Activated T-cell treated with anti-CD3 and anti-CD28 coated beads, Interleukin-2, amount 50 U/mL, for 4 hours (primary cell): ENCODE data around the gene UHRF2. TPM values are rescaled to one million over a fixed set of nuclear protein-coding genes. Genes with fewer than 3 reads are reported as not detected.
"Not testable (repeated sequence)": the region's sequence is repeated elsewhere in the genome, so short reads cannot be mapped to it uniquely, and the experiment has no call there.

Source experiments
- ATAC-seq, 2 donors: fragments of 200-7000 bp; cut with Tn5 transposase; one replicate each; pipeline ENCODE4 v1.10.0; 2021
- DNase-seq: peaks from one replicate; pipeline ENCODE4 v3.0.0-alpha.2; 2020
- H3K27me3 Mint-ChIP-seq: one replicate; pipeline ENCODE4 v1.8.0; 2021; ENCODE audit warnings: low read depth, mixed read lengths
- H3K36me3 Mint-ChIP-seq: one replicate; pipeline ENCODE4 v1.8.0; 2022; ENCODE audit warnings: mixed read lengths; ENCODE audit not compliant: insufficient read depth
- H3K4me1 Mint-ChIP-seq: one replicate; pipeline ENCODE4 v1.8.0; 2021; ENCODE audit warnings: low read depth, mixed read lengths
- H3K4me3 Mint-ChIP-seq: one replicate; pipeline ENCODE4 v1.8.0; 2021; ENCODE audit warnings: mild to moderate bottlenecking, moderate library complexity, mixed read lengths
- H3K9me3 Mint-ChIP-seq: one replicate; pipeline ENCODE4 v1.8.0; 2021; ENCODE audit warnings: mixed read lengths
- total RNA-seq, 3 donors: library from RNA; stranded (reverse); gene quantifications; one replicate each; pipeline ENCODE4 v1.2.1, GENCODE V29; 2021

The UHRF2 gene
- total RNA-seq, 3 donors from 2014 or later = 34.9 to 38.0 (median 35.6) TPM

- no peak for DNase-seq
- no peak overlapping the region for H3K4me3 Mint-ChIP-seq
- peaks cover 8% of the 10 kb centered on the region for H3K36me3 Mint-ChIP-seq
- no peaks in the 10 kb centered on the region for H3K9me3 Mint-ChIP-seq
- peaks cover 72% of the 10 kb centered on the region for H3K4me1 Mint-ChIP-seq
- no peaks in the 10 kb centered on the region for H3K27me3 Mint-ChIP-seq
- ATAC-seq = no peak
These were observed 31.1 kb downstream of the UHRF2 start for GRCh38 chr9:6444128-6444527.

GRCh38 chr9:6449086-6449485, 36.1 kb downstream of the UHRF2 start:
- Mint-ChIP-seq H3K9me3 (no peaks in the 10 kb centered on the region), H3K4me1 (peaks cover 65% of the 10 kb centered on the region), H3K4me3 (no peak overlapping the region), H3K36me3 (peaks cover 4% of the 10 kb centered on the region), H3K27me3 (no peaks in the 10 kb centered on the region)
- ATAC-seq = no peak
- no peak for DNase-seq

- H3K9me3 Mint-ChIP-seq = no peaks in the 10 kb centered on the region
- peak in 1 of 2 donors; percentile 18 for ATAC-seq
- H3K36me3 Mint-ChIP-seq = peaks cover 3% of the 10 kb centered on the region
- no peak overlapping the region for H3K4me3 Mint-ChIP-seq
- H3K4me1 Mint-ChIP-seq = peaks cover 61% of the 10 kb centered on the region
- H3K27me3 Mint-ChIP-seq = no peaks in the 10 kb centered on the region
- no peak for DNase-seq
These were observed 36.6 kb downstream of the UHRF2 start for GRCh38 chr9:6449645-6450044.

GRCh38 chr9:6450641-6451375, 37.8 kb downstream of the UHRF2 start:
- peaks cover 3% of the 10 kb centered on the region for H3K36me3 Mint-ChIP-seq
- H3K27me3 Mint-ChIP-seq = no peaks in the 10 kb centered on the region
- H3K9me3 Mint-ChIP-seq = no peaks in the 10 kb centered on the region
- peaks cover 61% of the 10 kb centered on the region for H3K4me1 Mint-ChIP-seq
- ATAC-seq (no peak), DNase-seq (no peak)
- H3K4me3 Mint-ChIP-seq = no peak overlapping the region

GRCh38 chr9:6455292-6455691, 42.3 kb downstream of the UHRF2 start:
- H3K36me3 Mint-ChIP-seq = peaks cover 24% of the 10 kb centered on the region
- H3K27me3 Mint-ChIP-seq, H3K4me3 Mint-ChIP-seq, DNase-seq, ATAC-seq: not testable (repeated sequence)
- peaks cover 12% of the 10 kb centered on the region for H3K9me3 Mint-ChIP-seq
- H3K4me1 Mint-ChIP-seq = peaks cover 47% of the 10 kb centered on the region

GRCh38 chr9:6458704-6459103, 45.7 kb downstream of the UHRF2 start:
- Mint-ChIP-seq H3K4me1 (peaks cover 28% of the 10 kb centered on the region), H3K36me3 (peaks cover 26% of the 10 kb centered on the region)

GRCh38 chr9:6459718-6460117, 46.7 kb downstream of the UHRF2 start:
- Mint-ChIP-seq H3K4me3 (no peak overlapping the region), H3K4me1 (peaks cover 28% of the 10 kb centered on the region), H3K27me3 (no peaks in the 10 kb centered on the region), H3K9me3 (peaks cover 12% of the 10 kb centered on the region), H3K36me3 (peaks cover 26% of the 10 kb centered on the region)
- ATAC-seq = no peak
- DNase-seq = no peak

More at GRCh38 chr9:6458704-6459103, 45.7 kb downstream of the UHRF2 start:
- not testable (repeated sequence) for H3K4me3 Mint-ChIP-seq, H3K27me3 Mint-ChIP-seq, ATAC-seq, DNase-seq
- H3K9me3 Mint-ChIP-seq = peaks cover 12% of the 10 kb centered on the region

- no peak for DNase-seq
- H3K9me3 Mint-ChIP-seq = peaks cover 12% of the 10 kb centered on the region
- no peak overlapping the region for H3K4me3 Mint-ChIP-seq
- ATAC-seq = no peak
- no peaks in the 10 kb centered on the region for H3K27me3 Mint-ChIP-seq
- peaks cover 33% of the 10 kb centered on the region for H3K4me1 Mint-ChIP-seq
- peaks cover 31% of the 10 kb centered on the region for H3K36me3 Mint-ChIP-seq
These were observed 47.3 kb downstream of the UHRF2 start for GRCh38 chr9:6460189-6460768.

GRCh38 chr9:6461619-6462018, 48.6 kb downstream of the UHRF2 start:
- DNase-seq (no peak), ATAC-seq (no peak)
- Mint-ChIP-seq H3K27me3 (no peaks in the 10 kb centered on the region), H3K4me3 (no peak overlapping the region), H3K9me3 (peaks cover 12% of the 10 kb centered on the region), H3K36me3 (peaks cover 30% of the 10 kb centered on the region), H3K4me1 (peaks cover 26% of the 10 kb centered on the region)

GRCh38 chr9:6467006-6467625, 54.1 kb downstream of the UHRF2 start:
- H3K9me3 Mint-ChIP-seq = no peaks in the 10 kb centered on the region
- DNase-seq (no peak), ATAC-seq (no peak)
- peaks cover 13% of the 10 kb centered on the region for H3K4me1 Mint-ChIP-seq
- H3K27me3 Mint-ChIP-seq = no peaks in the 10 kb centered on the region
- no peak overlapping the region for H3K4me3 Mint-ChIP-seq
- peaks cover 15% of the 10 kb centered on the region for H3K36me3 Mint-ChIP-seq

GRCh38 chr9:6471231-6471850, 58.3 kb downstream of the UHRF2 start:
- no peaks in the 10 kb centered on the region for H3K9me3 Mint-ChIP-seq
- no peaks in the 10 kb centered on the region for H3K27me3 Mint-ChIP-seq
- ATAC-seq = no peak
- DNase-seq = no peak
- H3K4me3 Mint-ChIP-seq = no peak overlapping the region
- H3K4me1 Mint-ChIP-seq = peaks cover 12% of the 10 kb centered on the region
- peaks cover 15% of the 10 kb centered on the region for H3K36me3 Mint-ChIP-seq

GRCh38 chr9:6473151-6473550, 60.2 kb downstream of the UHRF2 start:
- Mint-ChIP-seq H3K4me3 (no peak overlapping the region), H3K4me1 (peaks cover 7% of the 10 kb centered on the region), H3K36me3 (peaks cover 10% of the 10 kb centered on the region), H3K27me3 (no peaks in the 10 kb centered on the region), H3K9me3 (no peaks in the 10 kb centered on the region)
- ATAC-seq (no peak), DNase-seq (no peak)

- Mint-ChIP-seq H3K4me3 (no peak overlapping the region), H3K36me3 (peaks cover 13% of the 10 kb centered on the region), H3K27me3 (no peaks in the 10 kb centered on the region), H3K4me1 (peaks cover 2% of the 10 kb centered on the region), H3K9me3 (no peaks in the 10 kb centered on the region)
- ATAC-seq (no peak), DNase-seq (no peak)
These were observed 67.0 kb downstream of the UHRF2 start for GRCh38 chr9:6479959-6480358.

GRCh38 chr9:6484210-6484609, 71.2 kb downstream of the UHRF2 start:
- H3K9me3 Mint-ChIP-seq = no peaks in the 10 kb centered on the region
- DNase-seq (no peak), ATAC-seq (no peak)
- no peak overlapping the region for H3K4me3 Mint-ChIP-seq
- no peaks in the 10 kb centered on the region for H3K4me1 Mint-ChIP-seq
- H3K27me3 Mint-ChIP-seq = no peaks in the 10 kb centered on the region
- peaks cover 24% of the 10 kb centered on the region for H3K36me3 Mint-ChIP-seq
